Measurements from ENCODE around the gene GRIK2. TPM values are rescaled to one million over a fixed set of nuclear protein-coding genes. Genes with fewer than 3 reads are reported as not detected.

Gene GRIK2
- total RNA-seq, 1 experiment from 2014 or later: 0.29 TPM

- Histone ChIP-seq H3K27me3 (replicated peaks; ENCODE audit: control insufficient read depth, insufficient read depth, low read length) (no peaks in the 10 kb centered on the region), H3K36me3 (ENCODE audit: control insufficient read depth, insufficient read depth, low read length) (no peaks in the 10 kb centered on the region), H3K9me3 (no peaks in the 10 kb centered on the region), H3K4me1 (no peaks in the 10 kb centered on the region), H3K4me3 (ENCODE audit: low read depth, low read length) (no peak overlapping the region)
- no TSS peak for BruUV-seq (replicated peaks)
- ChIA-PET CTCF (no interaction called here), POLR2A (no interaction called here)
- Mint-ChIP-seq H3K27me3 (ENCODE audit: insufficient read depth, unreplicated experiment) (no peaks in the 10 kb centered on the region), H3K9me3 (ENCODE audit: unreplicated experiment) (no peaks in the 10 kb centered on the region), H3K27ac (ENCODE audit: unreplicated experiment) (no peak overlapping the region), H3K4me1 (ENCODE audit: low read depth, unreplicated experiment) (no peaks in the 10 kb centered on the region), H3K36me3 (ENCODE audit: insufficient read depth, unreplicated experiment) (no peaks in the 10 kb centered on the region), H3K4me3 (ENCODE audit: unreplicated experiment) (no peak overlapping the region)
- intact Hi-C loops (cut with micrococcal nuclease; ENCODE audit: unreplicated experiment): no loop called here
- DNase-seq: no peak
- no peak for TF ChIP-seq CTCF (IDR thresholded peaks at IDR 0.05; ENCODE audit: insufficient read depth in 1 of 2, low read depth in 1 of 2, low read length in 1 of 2, severe bottlenecking in 1 of 2, unreplicated experiment in 1 of 2)
Observed at GRCh38 chr6:101956961-101957360, 563.5 kb downstream of the GRIK2 start.

GRCh38 chr6:101961357-101961756 is 567.8 kb downstream of the GRIK2 start:
- intact Hi-C loops (cut with micrococcal nuclease; ENCODE audit: unreplicated experiment): no loop called here
- ChIA-PET CTCF (no interaction called here), POLR2A (no interaction called here)
- DNase-seq: no peak
- no peaks in the 10 kb centered on the region for H3K27me3 ChIP-seq (replicated peaks; ENCODE audit: control insufficient read depth, insufficient read depth, low read length)
- no peaks in the 10 kb centered on the region for H3K9me3 ChIP-seq
- no peak overlapping the region for H3K4me3 Mint-ChIP-seq (ENCODE audit: unreplicated experiment)
- TF ChIP-seq CTCF (IDR thresholded peaks at IDR 0.05; ENCODE audit: insufficient read depth in 1 of 2, low read depth in 1 of 2, low read length in 1 of 2, severe bottlenecking in 1 of 2, unreplicated experiment in 1 of 2): no peak
- H3K36me3 ChIP-seq (ENCODE audit: control insufficient read depth, insufficient read depth, low read length): no peaks in the 10 kb centered on the region
- H3K9me3 Mint-ChIP-seq (ENCODE audit: unreplicated experiment): no peaks in the 10 kb centered on the region
- no peaks in the 10 kb centered on the region for H3K4me1 Mint-ChIP-seq (ENCODE audit: low read depth, unreplicated experiment)
- H3K27me3 Mint-ChIP-seq (ENCODE audit: insufficient read depth, unreplicated experiment): no peaks in the 10 kb centered on the region
- no peaks in the 10 kb centered on the region for H3K4me1 ChIP-seq
- H3K27ac Mint-ChIP-seq (ENCODE audit: unreplicated experiment): no peak overlapping the region
- no peaks in the 10 kb centered on the region for H3K36me3 Mint-ChIP-seq (ENCODE audit: insufficient read depth, unreplicated experiment)
- no TSS peak for BruUV-seq (replicated peaks)
- no peak overlapping the region for H3K4me3 ChIP-seq (ENCODE audit: low read depth, low read length)

- TF ChIP-seq CTCF (IDR thresholded peaks at IDR 0.05; ENCODE audit: insufficient read depth in 1 of 2, low read depth in 1 of 2, low read length in 1 of 2, severe bottlenecking in 1 of 2, unreplicated experiment in 1 of 2): no peak
- H3K9me3 Mint-ChIP-seq (ENCODE audit: unreplicated experiment): no peaks in the 10 kb centered on the region
- H3K4me1 Mint-ChIP-seq (ENCODE audit: low read depth, unreplicated experiment): no peaks in the 10 kb centered on the region
- H3K4me3 Mint-ChIP-seq (ENCODE audit: unreplicated experiment): no peak overlapping the region
- no peaks in the 10 kb centered on the region for H3K36me3 Mint-ChIP-seq (ENCODE audit: insufficient read depth, unreplicated experiment)
- CTCF ChIA-PET: no interaction called here
- H3K27ac Mint-ChIP-seq (ENCODE audit: unreplicated experiment): no peak overlapping the region
- no peaks in the 10 kb centered on the region for H3K27me3 ChIP-seq (replicated peaks; ENCODE audit: control insufficient read depth, insufficient read depth, low read length)
- H3K27me3 Mint-ChIP-seq (ENCODE audit: insufficient read depth, unreplicated experiment): no peaks in the 10 kb centered on the region
- intact Hi-C loops (cut with micrococcal nuclease; ENCODE audit: unreplicated experiment): no loop called here
- no peak for DNase-seq
- H3K4me3 ChIP-seq (ENCODE audit: low read depth, low read length): no peak overlapping the region
- no peaks in the 10 kb centered on the region for H3K4me1 ChIP-seq
- no peaks in the 10 kb centered on the region for H3K9me3 ChIP-seq
- POLR2A ChIA-PET: no interaction called here
- no TSS peak for BruUV-seq (replicated peaks)
- no peaks in the 10 kb centered on the region for H3K36me3 ChIP-seq (ENCODE audit: control insufficient read depth, insufficient read depth, low read length)
Observed at GRCh38 chr6:101980924-101981323, 587.4 kb downstream of the GRIK2 start.
